Hindlimb muscle (tissue), 1 donor: Measurements from ENCODE around the gene CS. TPM values are rescaled to one million over a fixed set of nuclear protein-coding genes. Genes with fewer than 3 reads are reported as not detected.

ENCODE experiments used
- DNase-seq: peaks from one replicate; pipeline ENCODE4 v3.0.0-alpha.2; 2013
- polyA plus RNA-seq: library from polyadenylated mRNA; unstranded; fragments of 120-200 nt; gene quantifications from one replicate; pipeline ENCODE4 v1.2.1, GENCODE V29; 2013; ENCODE audit not compliant: insufficient read length

Gene CS
- polyA plus RNA-seq, 1 donor = 232 TPM

- DNase-seq = no peak
Observed at GRCh38 chr12:56243731-56244181, 56.4 kb downstream of the CS start.

- no peak for DNase-seq
Observed at GRCh38 chr12:56242986-56243385, 57.1 kb downstream of the CS start.

GRCh38 chr12:56241424-56242303, 58.5 kb downstream of the CS start:
- no peak for DNase-seq

- no peak for DNase-seq
Observed at GRCh38 chr12:56237552-56237951, 62.6 kb downstream of the CS start.

- no peak for DNase-seq
Observed at GRCh38 chr12:56236985-56237384, 63.1 kb downstream of the CS start.

GRCh38 chr12:56236091-56236490, 64.0 kb downstream of the CS start:
- DNase-seq = no peak

- no peak for DNase-seq
Observed at GRCh38 chr12:56234746-56235436, 65.2 kb downstream of the CS start.

GRCh38 chr12:56231184-56231582, 68.9 kb downstream of the CS start:
- no peak for DNase-seq

GRCh38 chr12:56230432-56231183, 69.5 kb downstream of the CS start:
- no peak for DNase-seq

GRCh38 chr12:56229916-56230431, 70.2 kb downstream of the CS start, which contains the start of gene SLC39A5:
Gene SLC39A5 (plus strand): TSS chr12:56230051. CDS start chr12:56231275, 1,224 bp downstream.
- no peak for DNase-seq

- no peak for DNase-seq
Observed at GRCh38 chr12:56229082-56229481, 71.0 kb downstream of the CS start.

- DNase-seq = no peak
Observed at GRCh38 chr12:56224954-56225353, 75.2 kb downstream of the CS start.

- DNase-seq = peak; percentile 98
Observed at GRCh38 chr12:56224102-56224701, 75.9 kb downstream of the CS start, which contains the start of gene NABP2. Gene NABP2 (plus strand): TSS chr12:56224342. CDS start chr12:56224857, 515 bp downstream.

GRCh38 chr12:56223571-56224101, 76.5 kb downstream of the CS start:
- no peak for DNase-seq

GRCh38 chr12:56222531-56222895, 77.6 kb downstream of the CS start:
- DNase-seq = no peak

- peak; percentile 98 for DNase-seq
Observed at GRCh38 chr12:56221757-56222530, 78.2 kb downstream of the CS start, which contains the start of gene RNF41. Gene RNF41 (minus strand): TSS chr12:56221922. CDS start chr12:56214047, 7,875 bp downstream.
